NCI-H446 (cell line): ENCODE data around the gene PEPD.
A peak's percentile ranks its signal among the peaks of the same experiment; 100 is the strongest.
"Not testable (repeated sequence)": the region's sequence is repeated elsewhere in the genome, so short reads cannot be mapped to it uniquely, and the experiment has no call there.

Source experiments
- DNase-seq, 2 experiments: peaks; one replicate each; lab custom pipeline; 2025; lab: John Stamatoyannopoulos, UW

PEPD gene

DNA sequence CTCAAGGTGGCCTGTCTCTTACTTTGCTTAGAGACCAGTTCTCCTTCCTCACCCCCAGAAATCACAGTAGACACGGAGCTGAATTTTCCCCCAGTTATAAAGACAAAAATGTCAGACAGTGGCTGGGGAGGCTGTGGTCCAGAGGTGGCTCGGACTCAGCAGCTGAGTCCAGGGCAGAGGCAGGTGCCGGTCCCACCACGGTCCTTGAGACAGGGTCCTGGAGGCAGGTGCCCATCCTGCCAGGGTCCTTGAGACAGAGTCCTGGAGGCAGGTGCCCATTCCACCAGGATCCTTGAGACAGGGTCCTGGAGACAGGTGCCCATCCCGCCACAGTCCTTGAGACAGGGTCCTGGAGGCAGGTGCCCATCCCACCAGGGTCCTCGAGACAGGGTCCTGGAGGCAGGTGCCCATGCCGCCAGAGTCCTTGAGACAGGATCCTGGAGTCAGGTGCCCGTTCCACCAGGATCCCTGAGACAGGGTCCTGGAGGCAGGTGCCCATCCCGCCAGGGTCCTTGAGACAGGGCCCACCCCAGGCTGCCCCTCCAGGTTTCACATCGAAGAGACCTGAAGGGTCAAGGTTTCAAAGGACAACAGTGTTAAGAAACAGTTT is 23.1 kb downstream of the PEPD start:
- no peak for DNase-seq

DNA sequence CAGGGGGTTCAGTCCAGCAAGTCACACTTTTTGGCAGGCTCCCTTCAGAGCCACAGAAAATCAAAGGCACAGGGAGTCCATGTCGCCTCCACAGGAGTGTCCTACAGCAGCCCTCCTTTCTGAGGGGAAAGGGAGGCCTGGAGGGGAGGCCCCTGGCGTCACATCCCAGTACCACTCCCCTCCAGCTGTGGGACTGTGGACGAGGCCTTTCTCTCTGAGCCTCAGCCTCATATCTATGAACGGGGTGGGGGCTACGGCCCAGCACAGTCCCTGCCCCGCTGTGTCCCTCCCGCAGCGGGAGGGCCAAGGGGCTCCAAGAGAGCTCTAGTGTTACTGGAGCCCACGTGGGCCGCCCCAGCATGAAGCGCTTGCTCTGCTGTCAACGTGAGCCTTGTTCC is 23.8 kb downstream of the PEPD start:
- DNase-seq: no peak

DNA sequence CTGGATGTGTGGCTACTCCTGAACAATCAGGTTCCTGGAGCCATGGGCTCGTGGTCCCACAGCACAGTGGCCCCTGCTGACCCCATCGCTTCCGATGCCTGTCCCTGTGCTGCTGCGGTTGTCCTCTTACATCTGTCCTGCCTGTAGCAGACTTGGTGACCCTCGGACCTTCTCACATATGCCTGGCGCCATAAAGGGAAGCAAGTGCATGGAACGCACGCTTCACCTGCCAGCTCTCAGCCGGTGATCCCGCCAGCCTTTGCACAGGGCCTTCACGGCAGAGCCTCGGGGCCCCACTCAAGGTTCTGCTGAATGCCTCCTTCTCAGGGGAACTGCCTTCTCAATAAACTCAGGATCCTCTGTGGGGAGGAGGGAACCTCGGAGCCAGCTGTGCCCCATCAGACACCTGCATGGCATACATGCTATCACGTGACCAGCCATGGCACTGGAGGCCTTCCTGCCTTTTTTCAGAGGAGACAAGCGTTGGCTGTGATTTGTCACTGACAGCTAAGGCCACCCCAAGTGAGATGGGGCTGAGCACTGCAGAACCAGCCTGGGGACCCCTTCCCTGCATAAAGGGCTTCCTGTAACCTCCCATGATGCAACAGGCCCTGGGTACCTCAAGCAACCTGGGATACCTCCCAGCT is 24.3 kb downstream of the PEPD start:
- DNase-seq: no peak

DNA sequence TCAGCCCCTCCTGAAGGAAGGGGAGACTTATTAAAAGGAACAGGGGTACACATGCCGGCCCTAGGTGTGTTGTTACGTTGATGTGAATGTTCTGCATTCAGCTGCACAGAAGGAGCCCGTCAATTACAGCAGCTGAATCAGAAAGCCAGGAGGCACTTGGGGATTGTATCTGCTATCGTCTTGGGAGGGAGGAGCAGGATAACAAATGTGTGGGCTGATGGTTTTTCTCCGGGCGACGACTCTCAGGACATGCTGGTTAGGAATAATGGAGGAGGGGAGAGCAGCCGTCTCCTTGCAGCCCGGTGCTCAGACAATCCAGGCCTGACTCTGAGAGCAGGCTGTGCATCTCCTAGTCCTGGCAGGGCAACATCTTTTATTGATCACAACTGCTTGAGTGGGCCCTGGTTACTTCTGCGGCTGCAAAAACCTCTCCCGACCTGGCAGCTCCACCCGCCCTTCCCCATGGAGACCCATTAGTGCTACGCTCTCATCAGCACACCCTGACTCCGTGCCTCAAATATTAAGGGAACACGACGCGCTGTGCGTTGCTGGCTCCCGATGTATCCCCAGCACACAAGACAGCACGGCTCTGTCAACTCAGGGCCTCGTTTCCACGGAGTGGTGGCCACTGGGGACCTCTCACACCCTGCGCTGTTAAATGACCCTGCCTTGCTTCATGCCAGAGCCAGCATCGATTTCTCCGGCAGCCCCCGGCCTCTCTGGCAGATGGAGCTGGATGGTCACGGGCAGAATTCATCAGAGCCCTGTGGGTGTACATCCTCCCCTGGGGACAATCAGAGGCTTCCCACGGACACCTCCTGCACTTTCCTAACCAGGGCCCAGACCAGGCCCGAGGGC is 25.3 kb downstream of the PEPD start:
- no peak for DNase-seq

DNA sequence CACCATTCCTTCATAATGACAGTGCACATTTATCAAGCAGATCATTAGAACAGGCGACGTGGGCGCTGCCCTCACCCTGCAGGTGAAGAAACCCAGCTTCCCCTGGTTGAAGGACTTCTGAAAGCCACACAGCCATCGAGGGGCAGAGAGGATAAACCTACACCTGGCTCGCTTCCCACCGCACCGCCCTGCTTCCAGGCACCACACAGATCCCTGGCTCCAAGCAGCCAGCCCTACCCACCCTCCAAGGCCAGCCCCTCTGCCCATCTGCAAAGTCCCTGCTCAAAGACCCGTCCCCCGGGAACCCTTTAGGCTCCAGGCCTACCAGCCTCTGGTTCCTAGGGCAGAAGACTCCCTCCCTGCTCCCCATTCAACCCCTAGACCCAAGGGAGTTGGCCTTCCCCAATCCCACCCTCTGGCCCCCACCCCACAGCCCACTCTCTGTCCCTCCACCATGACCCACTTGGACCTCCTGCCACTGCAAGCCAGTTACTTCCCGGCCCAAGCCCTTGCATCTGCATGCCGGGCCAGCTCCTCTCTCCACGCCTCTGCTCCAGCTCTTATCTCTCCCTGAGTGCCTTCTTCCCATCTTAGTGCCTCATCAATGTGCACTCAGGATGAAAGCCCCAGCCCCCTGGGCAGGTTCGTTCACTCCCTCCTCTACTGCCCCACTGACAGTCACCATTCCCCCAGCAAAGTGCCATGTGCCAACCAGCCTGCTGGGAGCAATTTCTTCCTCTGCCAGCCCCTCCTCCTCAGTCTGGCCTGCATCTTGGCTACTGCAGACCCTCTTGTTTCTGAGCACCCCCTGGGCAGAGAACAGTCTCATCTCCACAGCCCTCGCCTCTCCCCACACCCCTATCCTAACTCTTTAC is 28.0 kb downstream of the PEPD start:
- no peak for DNase-seq

DNA sequence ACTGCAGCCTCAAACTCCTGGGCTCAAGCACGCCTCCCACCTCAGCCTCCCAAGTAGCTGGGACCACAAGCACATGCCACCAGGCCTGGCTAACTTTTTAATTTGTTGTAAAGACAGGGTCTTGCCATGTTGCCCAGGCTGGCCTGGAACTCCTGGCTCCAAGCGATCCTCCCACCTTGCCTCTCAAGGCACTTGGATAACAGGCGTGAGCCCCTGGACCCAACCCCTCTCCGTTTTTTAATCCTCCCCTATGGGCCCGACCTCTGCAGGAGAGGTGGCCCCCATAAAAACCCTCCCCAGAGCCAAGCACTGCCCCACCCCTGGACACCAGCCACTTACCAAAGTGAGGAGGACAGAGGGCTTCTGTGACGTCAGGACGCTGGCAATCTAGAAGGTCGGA is 28.6 kb downstream of the PEPD start:
- no peak for DNase-seq

DNA sequence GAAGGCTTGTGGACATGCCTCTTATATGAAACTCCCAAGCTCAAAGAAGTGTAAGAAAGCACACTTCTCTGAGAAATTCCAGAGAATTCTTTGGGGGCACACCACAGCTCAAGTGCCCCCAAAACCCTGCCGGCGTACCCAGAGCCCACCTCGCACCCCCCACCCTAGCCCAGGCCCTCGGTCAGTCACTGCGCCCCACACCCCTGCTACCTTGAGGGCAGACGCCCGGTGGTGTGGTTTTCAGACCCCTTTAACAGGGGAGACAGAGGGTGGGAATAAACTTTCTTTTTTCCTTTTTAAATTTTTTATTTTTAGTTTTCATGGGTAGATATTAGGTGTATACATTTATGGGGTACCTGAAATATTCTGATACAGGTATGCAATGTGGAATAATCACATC is 29.5 kb downstream of the PEPD start:
- no peak for DNase-seq

DNA sequence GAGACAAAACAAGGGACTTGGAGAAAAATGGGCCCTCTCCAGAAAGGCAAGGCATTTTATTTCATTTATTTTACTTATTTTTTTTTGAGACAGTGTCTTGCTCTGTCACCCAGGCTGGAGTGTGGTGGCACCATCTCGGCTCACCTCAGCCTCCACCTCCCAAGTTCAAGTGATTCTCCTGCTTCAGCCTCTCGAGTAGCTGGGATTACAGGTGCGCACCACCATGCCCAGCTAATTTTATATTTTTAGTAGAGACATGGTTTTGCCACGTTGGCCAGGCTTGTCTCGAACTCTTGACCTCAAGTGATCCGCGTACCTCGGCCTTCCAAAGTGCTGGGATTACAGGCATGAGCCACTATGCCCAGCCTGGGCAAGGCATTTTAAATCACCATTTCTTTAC is 31.0 kb downstream of the PEPD start:
- not testable (repeated sequence) for DNase-seq

DNA sequence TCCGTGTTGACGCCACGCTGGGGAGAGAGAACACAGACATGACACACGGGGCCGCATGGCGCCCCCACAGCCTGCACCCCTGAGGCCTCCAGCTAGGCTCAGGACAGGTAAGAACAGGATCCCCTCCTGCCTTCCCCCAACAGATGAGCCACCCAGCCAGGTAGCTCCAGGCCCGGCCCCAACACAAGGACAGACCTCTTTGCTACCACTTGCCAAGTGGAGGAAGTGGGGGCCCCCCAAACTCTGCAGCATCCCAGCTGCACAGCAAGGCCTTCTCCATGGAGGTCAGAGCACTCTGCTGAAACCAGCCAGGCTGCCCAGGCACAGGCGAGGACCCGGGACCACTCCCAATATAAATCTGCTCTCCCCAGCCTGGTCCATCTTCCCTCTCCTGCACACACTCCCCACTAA is 31.5 kb downstream of the PEPD start:
- no peak for DNase-seq

DNA sequence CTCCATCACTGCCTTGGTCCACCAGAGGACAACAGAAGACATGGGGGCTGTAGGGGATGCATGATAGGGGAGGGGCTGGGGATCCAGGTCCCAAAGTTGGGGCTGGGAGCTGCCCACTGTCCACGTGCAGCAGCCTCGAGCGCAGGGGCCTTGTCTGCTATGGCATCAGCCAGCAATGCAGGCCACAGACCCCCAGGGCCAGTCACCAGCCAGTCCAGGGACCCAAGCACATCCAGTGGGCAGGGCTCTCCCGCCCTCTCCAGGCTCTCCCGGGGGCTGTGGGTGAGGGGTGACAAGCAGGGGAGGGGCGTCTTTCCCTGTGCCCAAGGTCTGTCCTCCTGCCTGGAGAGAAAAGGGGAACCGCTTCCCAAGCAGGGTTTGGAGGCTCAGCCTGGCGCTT is 32.8 kb downstream of the PEPD start:
- no peak for DNase-seq

DNA sequence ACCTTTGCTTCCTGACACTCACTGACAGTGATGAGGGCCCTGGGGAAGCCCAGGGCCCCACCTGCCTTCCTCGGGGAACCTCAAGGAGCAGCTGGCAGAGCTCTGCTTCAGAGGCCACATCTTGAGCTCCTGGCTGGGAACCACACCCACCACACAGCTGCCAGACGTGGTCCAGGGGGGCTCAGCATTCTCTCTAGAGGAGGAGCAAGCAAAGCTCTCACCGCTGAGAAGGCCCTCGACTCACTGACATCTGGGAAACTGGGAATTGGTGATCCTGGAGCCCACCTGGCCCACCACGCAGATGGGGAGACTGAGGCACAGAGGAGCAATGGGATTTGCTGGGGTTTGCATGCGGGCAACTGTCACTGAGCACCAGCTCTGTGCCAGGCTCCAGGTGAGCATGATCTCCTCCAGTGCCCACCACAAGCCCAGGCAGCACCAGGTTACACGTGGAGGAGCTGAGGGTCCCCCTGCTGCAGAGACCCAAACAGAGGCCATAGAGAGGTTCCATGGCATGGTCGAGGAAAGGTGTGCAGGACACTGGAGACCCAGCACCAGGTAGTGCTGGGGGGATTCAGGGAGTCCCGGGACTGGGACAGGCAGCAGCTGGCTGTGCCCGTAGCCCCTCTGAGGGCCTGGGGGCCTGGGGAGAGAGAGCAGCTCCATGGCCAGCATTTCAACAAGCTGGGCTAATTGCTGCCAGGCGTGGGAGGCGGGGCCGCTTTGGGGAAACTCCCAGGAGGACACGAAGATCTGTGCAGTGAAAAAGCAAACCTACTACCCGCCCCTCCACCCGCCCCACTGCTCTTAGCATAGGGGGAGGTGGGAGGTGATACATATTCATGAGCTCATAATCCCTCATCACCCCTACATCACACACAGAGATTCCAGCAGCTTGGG is 33.4 kb downstream of the PEPD start:
- no peak for DNase-seq

DNA sequence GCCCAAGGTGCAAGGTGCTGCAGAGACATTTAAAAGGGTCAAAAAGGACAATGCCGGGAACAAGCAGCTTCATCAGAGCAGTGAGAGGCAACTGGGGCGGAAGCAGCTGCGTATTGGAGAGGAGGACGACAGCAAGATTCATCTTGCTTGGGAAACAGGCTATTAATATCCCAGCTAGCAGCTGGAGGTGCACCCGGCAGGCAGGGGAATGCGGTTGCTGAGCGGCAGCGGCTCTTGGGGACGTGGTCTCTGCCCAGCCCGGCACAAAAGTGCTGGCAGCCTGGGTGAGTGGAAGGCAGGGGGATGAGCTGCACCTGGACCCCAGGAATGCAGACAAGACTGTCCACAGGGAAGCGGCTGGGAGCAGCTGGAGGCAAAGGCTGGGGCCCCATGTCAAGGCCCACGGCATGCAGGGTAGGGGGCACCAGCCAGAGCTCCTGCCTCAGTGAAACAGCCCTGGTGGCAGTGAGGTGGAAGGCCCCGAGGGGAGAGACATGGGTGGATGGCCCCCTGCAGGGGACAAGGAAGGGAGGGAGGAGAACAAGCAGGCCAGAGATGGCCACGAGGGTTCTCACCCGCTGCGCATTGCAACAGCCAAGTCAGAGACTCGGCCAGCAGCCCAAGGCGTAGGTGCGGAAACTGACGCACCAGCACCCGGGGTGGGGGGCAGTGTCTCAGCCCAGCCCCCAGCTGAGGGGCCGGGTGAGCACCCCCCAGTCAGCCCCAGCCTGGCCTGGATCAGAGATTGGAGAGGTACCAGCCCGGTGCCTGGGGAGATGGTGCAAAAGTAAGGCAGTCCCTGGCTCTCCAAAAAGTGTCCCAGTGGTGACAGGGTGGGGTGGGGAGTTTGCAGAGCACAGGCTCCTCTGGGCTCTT is 34.4 kb downstream of the PEPD start:
- no peak for DNase-seq

DNA sequence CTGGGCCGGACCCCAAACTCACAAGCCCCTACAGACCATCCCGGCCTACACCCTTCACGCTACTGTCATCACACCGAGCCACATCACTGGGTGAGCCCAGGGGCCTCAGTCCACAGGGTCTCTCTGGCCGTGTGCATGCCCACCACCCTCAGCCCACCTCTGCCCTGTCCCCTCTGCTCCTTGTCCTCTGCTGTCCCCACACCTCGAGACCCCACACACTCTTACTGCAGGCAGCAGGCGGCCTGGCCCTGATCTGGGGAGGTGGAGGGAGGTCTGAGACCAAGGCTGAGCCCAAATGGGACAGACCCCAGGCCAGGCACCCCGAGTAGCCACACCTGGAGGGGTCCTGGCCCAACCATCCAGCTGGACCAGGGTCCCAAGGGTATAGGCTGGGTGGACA is 35.2 kb downstream of the PEPD start:
- no peak for DNase-seq

DNA sequence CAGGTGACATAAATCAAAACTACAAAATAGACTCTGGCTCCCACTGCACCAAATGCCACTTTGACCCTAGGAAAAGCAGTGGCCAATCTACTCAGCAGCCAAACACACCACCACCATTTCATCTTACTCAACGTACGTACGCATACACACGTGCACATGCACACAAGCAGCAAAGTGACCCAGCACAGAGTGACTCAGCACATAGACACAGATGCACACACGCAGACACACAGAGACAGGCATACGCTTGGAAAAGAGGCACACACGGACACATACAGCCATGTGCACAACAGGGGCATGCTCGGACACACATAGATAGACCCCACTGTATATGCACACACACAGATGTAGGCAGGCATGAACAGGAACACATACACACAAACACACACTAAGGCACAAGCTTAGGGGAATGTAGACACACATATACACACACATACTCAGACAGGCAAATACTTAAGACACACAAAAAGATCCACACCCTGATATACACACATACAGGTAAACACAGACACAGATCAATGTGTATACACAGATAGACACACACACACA is 37.3 kb downstream of the PEPD start:
- no peak for DNase-seq

DNA sequence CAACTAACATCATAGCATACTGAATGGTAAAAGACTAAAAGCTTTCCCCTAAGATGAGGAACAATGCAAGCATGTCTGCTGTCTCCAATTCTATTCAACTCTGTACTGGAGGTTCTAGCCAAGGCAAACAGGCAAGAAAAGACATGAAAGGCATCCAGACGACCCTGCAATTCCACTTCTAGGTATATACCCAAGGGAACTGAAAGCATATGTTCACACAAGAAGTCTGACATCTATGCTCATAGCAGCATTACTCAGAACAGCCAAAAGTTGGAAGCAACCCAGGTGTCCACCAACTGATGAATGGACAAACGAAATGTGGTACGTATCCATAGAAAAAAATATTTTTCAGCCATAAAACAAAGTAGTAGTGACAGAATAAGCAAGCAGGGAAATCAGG is 39.1 kb downstream of the PEPD start:
- peak in 1 of 2 experiments; percentile 13 for DNase-seq

DNA sequence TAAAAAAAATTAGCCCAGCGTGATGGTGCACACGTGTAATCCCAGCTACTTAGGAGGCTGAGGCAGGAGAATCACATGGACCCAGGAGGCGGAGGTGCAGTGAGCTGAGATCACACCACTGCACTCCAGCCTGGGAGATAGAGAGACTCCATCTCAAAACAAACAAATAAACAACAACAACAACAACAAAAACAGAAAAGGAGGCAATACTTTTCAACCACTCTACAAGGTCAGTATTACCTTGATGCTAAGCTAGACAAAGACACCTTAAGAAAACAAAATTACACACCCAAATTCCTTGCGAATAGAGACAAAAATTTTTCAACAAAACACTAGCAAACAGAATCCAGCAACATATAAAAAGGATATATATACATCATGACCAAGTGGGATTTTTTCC is 39.7 kb downstream of the PEPD start:
- DNase-seq: no peak

DNA sequence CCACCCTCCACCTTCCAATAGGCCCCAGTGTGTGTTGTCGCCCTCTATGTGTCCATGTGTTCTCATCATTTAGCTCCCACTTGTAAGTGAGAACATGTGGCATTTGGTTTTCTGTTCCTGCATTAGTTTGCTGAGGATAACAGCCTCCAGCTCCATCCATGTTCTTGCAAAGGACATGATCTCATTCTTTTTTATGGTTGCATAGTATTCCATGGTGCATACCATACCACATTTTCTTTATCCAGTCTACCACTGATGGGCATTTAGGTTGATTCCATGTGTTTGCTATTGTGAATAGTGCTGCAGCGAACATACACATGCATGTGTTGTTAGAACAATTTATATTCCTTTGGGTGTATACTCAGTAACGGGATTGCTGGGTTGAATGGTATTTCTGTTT is 42.0 kb downstream of the PEPD start:
- DNase-seq: not testable (repeated sequence)

DNA sequence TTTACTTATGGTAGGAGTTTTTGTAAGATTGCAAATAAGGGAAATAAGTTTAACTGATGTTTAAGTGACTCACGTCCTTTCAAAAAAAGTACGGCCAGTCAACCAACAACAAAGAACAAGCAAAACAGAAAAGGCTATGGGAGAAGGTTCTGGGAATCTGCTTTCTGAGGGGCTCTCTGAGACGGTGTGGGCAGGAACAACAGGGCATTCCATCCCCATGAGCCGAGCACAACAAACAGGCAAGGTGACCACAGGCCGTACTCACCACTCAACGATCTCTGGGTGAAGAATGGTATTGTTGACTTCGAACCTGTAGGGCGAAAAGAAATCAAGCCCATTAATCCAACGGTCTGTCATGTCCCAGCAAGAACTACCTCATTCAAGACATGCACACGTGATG is 43.8 kb downstream of the PEPD start:
- no peak for DNase-seq

DNA sequence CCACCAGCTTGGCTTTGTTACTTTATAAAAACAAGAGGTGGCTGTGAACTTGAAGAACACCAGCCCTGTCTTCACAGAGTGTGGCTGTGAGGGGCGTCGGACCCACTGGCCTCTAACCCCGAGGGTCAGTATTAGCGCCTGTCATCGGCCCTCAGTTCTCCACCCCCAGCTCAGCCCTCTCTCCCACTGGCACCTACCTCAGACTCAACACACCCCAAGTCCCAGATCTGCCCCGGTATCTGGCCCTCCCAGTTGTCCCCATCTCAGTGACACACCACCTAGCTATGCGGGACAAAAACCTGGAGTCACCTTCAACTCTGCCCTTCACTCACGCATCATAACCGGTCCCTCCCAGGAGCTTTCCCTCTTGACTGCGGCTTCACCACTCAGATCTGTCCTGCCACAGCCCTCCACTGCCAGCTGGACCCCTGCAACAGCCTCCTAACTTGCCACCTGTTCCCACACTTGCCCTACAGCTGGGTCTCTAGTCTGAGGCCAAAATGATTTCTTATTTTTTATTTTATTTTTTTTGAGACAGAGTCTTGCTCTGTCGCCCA is 45.4 kb downstream of the PEPD start:
- DNase-seq: no peak
